Measurements from ENCODE around the gene TSPAN32.

The TSPAN32 gene

DNA sequence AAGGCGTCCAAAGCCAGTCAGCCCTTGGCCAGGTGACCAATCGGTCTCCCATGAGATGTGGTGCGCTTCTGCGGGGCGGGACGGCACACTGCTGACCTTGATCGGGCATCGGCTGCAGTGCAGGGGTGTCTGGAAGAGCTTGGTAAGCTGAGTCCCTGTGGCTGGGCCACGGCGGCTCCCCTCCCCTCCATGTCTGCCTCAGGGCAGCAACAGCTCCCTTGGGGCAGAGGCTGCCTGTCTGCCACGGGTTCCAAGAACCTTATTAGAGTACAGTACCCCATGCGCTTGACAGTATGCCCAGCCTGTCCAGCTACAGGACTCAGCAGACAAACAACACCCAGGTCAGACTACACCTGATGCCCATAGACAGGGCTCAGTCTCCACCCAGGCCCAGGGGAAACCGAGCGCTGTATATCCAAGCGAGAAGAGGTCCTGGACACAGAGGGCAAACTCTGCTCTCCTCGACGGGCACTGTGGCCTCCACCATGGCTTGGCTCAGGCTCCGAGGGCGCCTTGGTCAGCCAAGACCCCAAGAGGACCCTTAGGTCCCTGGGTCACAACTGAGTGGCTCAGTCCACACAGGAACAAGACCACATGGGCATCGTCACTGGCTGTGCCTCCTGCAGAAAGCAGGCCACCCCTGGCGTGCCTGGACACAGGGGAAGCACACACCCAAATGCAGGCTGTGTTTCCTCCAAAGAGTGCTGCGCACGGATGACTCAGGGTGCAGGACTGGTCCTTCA is 18.9 kb downstream of the TSPAN32 start:
- H3K27ac ChIP-seq: no peak overlapping the region
- TF ChIP-seq ZFX (IDR thresholded peaks at IDR 0.05; ENCODE audit: borderline replicate concordance) (no peak), CTCF (IDR thresholded peaks at IDR 0.05) (no peak)

GRCh38 chr11:2321311-2321683 is 19.5 kb downstream of the TSPAN32 start:
- no peak overlapping the region for H3K27ac ChIP-seq
- TF ChIP-seq CTCF (IDR thresholded peaks at IDR 0.05) (no peak), ZFX (IDR thresholded peaks at IDR 0.05; ENCODE audit: borderline replicate concordance) (no peak)

- no peak overlapping the region for H3K27ac ChIP-seq
- TF ChIP-seq ZFX (IDR thresholded peaks at IDR 0.05; ENCODE audit: borderline replicate concordance) (no peak), CTCF (IDR thresholded peaks at IDR 0.05) (no peak)
Measured at GRCh38 chr11:2325123-2325522, 23.3 kb downstream of the TSPAN32 start.

- H3K27ac ChIP-seq: no peak overlapping the region
- TF ChIP-seq ZFX (IDR thresholded peaks at IDR 0.05; ENCODE audit: borderline replicate concordance) (no peak), CTCF (IDR thresholded peaks at IDR 0.05) (no peak)
Measured at GRCh38 chr11:2325719-2326118, 23.9 kb downstream of the TSPAN32 start.

DNA sequence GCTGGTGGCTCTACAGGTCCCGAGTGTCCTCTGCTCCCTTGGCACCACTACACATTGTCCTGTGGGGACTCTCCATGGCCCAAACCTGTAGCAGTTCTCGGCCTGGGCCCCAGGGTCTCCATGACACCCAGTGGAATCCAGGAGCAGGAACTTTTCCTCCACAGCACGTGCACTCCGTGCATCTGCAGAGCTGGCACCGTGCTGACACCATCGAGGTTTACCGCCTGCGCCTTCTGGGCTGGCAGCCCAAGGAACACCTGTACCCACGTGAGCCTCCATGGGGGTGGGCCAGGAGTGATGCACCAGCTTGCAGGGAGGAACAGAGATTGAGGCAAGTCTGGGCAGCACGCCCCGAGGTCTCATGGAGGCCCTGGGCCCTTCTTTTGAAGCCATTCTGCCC is 25.2 kb downstream of the TSPAN32 start:
- TF ChIP-seq ZFX (IDR thresholded peaks at IDR 0.05; ENCODE audit: borderline replicate concordance) (no peak), CTCF (IDR thresholded peaks at IDR 0.05) (no peak)
- H3K27ac ChIP-seq: no peak overlapping the region

GRCh38 chr11:2328021-2328420 is 26.2 kb downstream of the TSPAN32 start:
- no peak overlapping the region for H3K27ac ChIP-seq
- TF ChIP-seq ZFX (IDR thresholded peaks at IDR 0.05; ENCODE audit: borderline replicate concordance) (no peak), CTCF (IDR thresholded peaks at IDR 0.05) (no peak)

GRCh38 chr11:2328656-2329354 is 27.0 kb downstream of the TSPAN32 start:
- H3K27ac ChIP-seq: no peak overlapping the region
- TF ChIP-seq ZFX (IDR thresholded peaks at IDR 0.05; ENCODE audit: borderline replicate concordance): no peak
- no peak for TF ChIP-seq CTCF (IDR thresholded peaks at IDR 0.05)
